ENCODE data around the gene C5orf46.
"Not testable (repeated sequence)": the region's sequence is repeated elsewhere in the genome, so short reads cannot be mapped to it uniquely, and the experiment has no call there.

Gene C5orf46

DNA sequence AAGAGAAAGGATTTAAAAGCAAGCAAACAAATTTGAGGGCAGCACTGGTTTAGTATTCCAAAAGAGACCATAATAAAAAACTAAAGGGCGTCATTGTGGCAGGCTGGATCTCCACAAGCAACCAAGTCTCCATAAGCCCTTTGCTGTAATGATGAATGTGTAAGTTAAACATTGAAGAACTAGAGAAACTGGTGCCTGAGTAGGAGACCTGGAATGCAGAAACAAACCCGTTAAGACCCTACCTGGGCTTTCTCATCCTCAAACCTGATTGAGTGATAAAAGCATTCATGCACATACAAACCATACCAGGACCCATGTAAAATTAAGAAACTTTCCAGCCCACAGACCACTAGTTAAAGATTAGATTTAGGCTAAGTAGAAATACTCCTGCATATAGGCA is 29.7 kb downstream of the C5orf46 start:
- Histone ChIP-seq H3K4me1 (ENCODE audit: control insufficient read depth in 5 of 5, insufficient read depth in 5 of 5, low read length in 5 of 5) (no peaks in the 10 kb centered on the region), H3K4me3 (ENCODE audit: low read depth in 1 of 5, low read length in 5 of 5) (no peak overlapping the region), H3K9ac (ENCODE audit: low read length in 5 of 5) (no peak overlapping the region), H3K27me3 (ENCODE audit: control insufficient read depth in 5 of 5, insufficient read depth in 4 of 5, low read length in 5 of 5) (no peaks in the 10 kb centered on the region), H3K9me3 (ENCODE audit: control insufficient read depth in 5 of 5, low read length in 5 of 5) (no peaks in the 10 kb centered on the region), H3K27ac (ENCODE audit: low read depth, low read length) (no peak overlapping the region), H3K36me3 (ENCODE audit: control insufficient read depth in 5 of 5, insufficient read depth in 5 of 5, low read length in 5 of 5) (no peaks in the 10 kb centered on the region)

DNA sequence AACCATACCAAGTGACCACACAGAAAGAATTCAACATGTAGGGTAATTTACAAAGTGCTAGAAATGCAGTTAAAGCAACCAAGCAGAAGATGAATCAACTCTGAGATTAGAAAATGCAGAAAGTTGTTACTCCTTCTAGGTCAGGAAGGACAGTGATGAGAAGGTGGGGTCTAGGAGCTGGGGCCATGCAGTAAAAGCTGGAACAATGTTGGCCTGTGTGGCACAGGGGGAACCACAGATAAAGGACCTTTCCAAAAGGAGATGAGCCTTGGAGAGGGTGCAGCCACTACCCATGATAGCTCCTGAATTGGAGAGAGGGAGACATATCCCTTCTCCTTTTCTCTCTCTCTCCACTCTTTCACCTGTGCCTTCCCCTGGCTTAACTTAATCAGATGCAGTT is 30.2 kb downstream of the C5orf46 start:
- Histone ChIP-seq H3K9me3 (ENCODE audit: control insufficient read depth in 5 of 5, low read length in 5 of 5) (no peaks in the 10 kb centered on the region), H3K27me3 (ENCODE audit: control insufficient read depth in 5 of 5, insufficient read depth in 4 of 5, low read length in 5 of 5) (no peaks in the 10 kb centered on the region), H3K36me3 (ENCODE audit: control insufficient read depth in 5 of 5, insufficient read depth in 5 of 5, low read length in 5 of 5) (no peaks in the 10 kb centered on the region), H3K27ac (ENCODE audit: low read depth, low read length) (no peak overlapping the region), H3K4me3 (ENCODE audit: low read depth in 1 of 5, low read length in 5 of 5) (no peak overlapping the region), H3K9ac (ENCODE audit: low read length in 5 of 5) (no peak overlapping the region), H3K4me1 (ENCODE audit: control insufficient read depth in 5 of 5, insufficient read depth in 5 of 5, low read length in 5 of 5) (no peaks in the 10 kb centered on the region)

DNA sequence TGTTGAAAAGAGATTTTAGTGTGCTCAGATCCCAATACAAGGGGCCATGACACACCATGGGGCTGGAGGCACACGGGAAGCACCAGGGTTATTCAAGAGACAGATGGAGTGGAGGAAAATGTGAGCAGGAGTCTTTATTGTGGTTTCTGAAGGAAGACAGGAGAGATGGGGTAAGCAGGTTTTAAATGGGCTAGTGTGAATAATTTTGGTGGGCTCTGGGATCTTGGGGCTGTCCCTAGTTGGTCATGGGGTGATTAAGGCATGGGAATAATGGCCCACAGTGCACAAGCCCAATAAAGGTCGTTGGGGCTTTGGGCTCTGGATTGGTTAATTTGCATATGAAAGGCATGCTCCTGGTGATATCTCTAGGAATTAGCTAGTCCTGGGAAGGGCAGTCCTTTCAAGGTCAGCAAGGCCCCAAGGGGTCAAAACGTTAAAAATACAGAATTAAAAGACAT is 31.4 kb downstream of the C5orf46 start:
- no peak overlapping the region for H3K9ac ChIP-seq (ENCODE audit: low read length in 5 of 5)
- no peaks in the 10 kb centered on the region for H3K36me3 ChIP-seq (ENCODE audit: control insufficient read depth in 5 of 5, insufficient read depth in 5 of 5, low read length in 5 of 5)
- no peaks in the 10 kb centered on the region for H3K9me3 ChIP-seq (ENCODE audit: control insufficient read depth in 5 of 5, low read length in 5 of 5)
- H3K4me1 ChIP-seq (ENCODE audit: control insufficient read depth in 5 of 5, insufficient read depth in 5 of 5, low read length in 5 of 5) = no peaks in the 10 kb centered on the region
- no peak overlapping the region for H3K27ac ChIP-seq (ENCODE audit: low read depth, low read length)
- H3K27me3 ChIP-seq (ENCODE audit: control insufficient read depth in 5 of 5, insufficient read depth in 4 of 5, low read length in 5 of 5) = no peaks in the 10 kb centered on the region
- H3K4me3 ChIP-seq (ENCODE audit: low read depth in 1 of 5, low read length in 5 of 5) = no peak overlapping the region

DNA sequence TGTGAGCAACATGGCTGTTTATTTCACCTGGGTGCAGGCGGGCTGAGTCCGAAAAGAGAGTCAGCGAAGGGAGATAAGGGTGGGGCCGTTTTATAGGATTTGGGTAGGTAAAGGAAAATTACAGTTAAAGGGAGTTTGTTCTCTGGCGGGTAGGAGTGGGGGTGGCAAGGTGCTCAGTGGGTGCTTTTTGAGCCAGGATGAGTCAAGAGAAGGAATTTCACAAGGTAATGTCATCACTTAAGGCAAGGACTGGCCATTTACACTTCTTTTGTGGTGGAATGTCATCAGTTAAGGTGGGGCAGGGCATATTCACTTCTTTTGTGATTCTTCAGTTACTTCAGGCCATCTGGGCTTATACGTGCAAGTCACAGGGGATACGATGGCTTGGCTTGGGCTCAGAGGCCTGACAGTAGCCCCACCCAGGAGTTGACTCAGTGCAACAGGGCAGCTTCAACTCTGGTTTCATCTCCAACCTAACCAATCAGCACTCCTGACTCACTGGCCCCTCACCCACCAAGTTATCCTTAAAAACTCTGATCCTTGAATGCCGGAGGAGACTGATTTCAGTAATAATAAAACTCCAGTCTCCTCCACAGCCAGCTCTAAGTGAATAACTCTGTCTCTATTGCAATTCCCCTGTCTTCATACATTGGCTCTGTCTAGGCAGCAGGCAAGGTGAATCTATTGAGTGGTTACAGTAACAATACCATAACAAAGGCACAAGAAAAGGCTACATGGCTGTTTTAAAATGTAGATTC is 32.0 kb downstream of the C5orf46 start:
- H3K9ac ChIP-seq (ENCODE audit: low read length in 5 of 5) = not testable (repeated sequence)

DNA sequence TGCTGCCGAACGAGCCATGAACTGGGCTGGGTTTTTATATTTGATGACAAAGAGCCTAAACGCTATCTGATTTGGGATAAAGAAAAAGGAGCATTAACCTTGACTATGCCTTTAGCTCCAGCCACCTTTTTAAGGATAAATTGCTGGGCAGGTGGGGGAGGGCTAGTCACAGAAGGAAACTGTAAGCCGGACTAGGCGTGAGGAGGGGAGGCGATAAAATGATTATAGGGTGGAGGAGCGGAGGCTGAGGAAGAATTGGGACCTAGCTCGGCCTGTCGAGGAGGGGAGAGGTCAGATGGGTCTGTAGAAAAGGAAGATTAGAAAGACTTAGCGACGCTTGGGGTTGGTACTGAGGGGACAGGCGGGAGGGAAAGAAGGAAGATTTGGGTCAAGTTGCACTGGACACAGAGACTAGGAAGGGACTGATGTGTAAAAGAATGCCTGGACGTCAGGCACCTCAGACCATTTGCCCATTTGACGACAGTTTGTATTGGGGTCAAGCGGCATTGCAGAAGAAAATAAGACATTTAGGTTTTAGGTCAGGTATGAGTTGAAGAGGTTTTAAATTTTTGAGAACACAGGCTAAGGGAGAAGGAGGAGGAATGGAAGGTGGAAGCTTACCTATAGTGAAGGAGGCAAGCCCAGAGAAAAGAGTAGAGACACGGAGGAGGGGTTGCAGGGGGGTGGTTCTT is 33.4 kb downstream of the C5orf46 start:
- H3K4me3 ChIP-seq (ENCODE audit: low read depth in 1 of 5, low read length in 5 of 5); H3K9ac ChIP-seq (ENCODE audit: low read length in 5 of 5); H3K36me3 ChIP-seq (ENCODE audit: control insufficient read depth in 5 of 5, insufficient read depth in 5 of 5, low read length in 5 of 5); H3K27me3 ChIP-seq (ENCODE audit: control insufficient read depth in 5 of 5, insufficient read depth in 4 of 5, low read length in 5 of 5); H3K4me1 ChIP-seq (ENCODE audit: control insufficient read depth in 5 of 5, insufficient read depth in 5 of 5, low read length in 5 of 5); H3K27ac ChIP-seq (ENCODE audit: low read depth, low read length); H3K9me3 ChIP-seq (ENCODE audit: control insufficient read depth in 5 of 5, low read length in 5 of 5): not testable (repeated sequence)

More for the DNA sequence above, 32.0 kb downstream of the C5orf46 start:
- H3K4me1 ChIP-seq (ENCODE audit: control insufficient read depth in 5 of 5, insufficient read depth in 5 of 5, low read length in 5 of 5); H3K27me3 ChIP-seq (ENCODE audit: control insufficient read depth in 5 of 5, insufficient read depth in 4 of 5, low read length in 5 of 5); H3K36me3 ChIP-seq (ENCODE audit: control insufficient read depth in 5 of 5, insufficient read depth in 5 of 5, low read length in 5 of 5); H3K9me3 ChIP-seq (ENCODE audit: control insufficient read depth in 5 of 5, low read length in 5 of 5); H3K27ac ChIP-seq (ENCODE audit: low read depth, low read length); H3K4me3 ChIP-seq (ENCODE audit: low read depth in 1 of 5, low read length in 5 of 5): not testable (repeated sequence)

DNA sequence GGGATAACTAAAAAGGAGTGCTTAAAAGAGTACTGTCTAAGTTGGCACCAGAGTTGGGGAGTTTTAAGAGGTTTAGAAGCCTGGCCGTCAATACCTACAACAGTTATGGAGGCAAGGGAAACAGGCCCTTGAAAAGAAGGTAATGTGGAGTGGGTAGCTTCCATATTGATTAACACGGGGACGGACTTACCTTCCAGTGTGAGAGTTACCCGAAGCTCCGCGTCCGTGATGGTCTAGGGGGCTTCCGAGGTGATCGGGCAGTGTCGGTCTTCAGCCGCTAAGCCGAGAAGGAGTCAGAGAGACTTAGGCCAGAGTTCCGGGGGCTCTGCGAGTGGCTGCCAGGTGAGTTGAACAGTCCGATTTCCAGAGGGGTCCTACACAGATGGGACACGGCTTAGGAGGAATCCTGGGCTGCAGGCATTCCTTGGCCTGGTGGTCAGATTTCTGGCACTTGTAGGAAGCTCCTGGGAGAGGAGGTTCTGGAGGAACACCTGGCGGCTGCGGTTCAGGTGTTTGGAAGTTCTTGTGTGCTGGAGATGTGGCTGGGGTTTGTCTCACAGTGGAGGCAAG is 34.3 kb downstream of the C5orf46 start:
- H3K36me3 ChIP-seq (ENCODE audit: control insufficient read depth in 5 of 5, insufficient read depth in 5 of 5, low read length in 5 of 5); H3K27ac ChIP-seq (ENCODE audit: low read depth, low read length); H3K9ac ChIP-seq (ENCODE audit: low read length in 5 of 5): not testable (repeated sequence)

DNA sequence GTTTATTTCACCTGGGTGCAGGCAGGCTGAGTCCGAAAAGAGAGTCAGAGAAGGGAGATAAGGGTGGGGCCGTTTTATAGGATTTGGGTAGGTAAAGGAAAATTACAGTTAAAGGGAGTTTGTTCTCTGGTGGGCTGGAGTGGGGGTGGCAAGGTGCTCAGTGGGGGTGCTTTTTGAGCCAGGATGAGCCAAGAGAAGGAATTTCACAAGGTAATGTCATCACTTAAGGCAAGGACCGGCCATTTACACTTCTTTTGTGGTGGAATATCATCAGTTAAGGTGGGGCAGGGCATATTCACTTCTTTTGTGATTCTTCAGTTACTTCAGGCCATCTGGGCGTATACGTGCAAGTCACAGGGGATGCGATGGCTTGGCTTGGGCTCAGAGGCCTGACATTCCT is 36.4 kb downstream of the C5orf46 start:
- not testable (repeated sequence) for H3K27ac ChIP-seq (ENCODE audit: low read depth, low read length); H3K9ac ChIP-seq (ENCODE audit: low read length in 5 of 5); H3K36me3 ChIP-seq (ENCODE audit: control insufficient read depth in 5 of 5, insufficient read depth in 5 of 5, low read length in 5 of 5); H3K4me1 ChIP-seq (ENCODE audit: control insufficient read depth in 5 of 5, insufficient read depth in 5 of 5, low read length in 5 of 5); H3K27me3 ChIP-seq (ENCODE audit: control insufficient read depth in 5 of 5, insufficient read depth in 4 of 5, low read length in 5 of 5); H3K4me3 ChIP-seq (ENCODE audit: low read depth in 1 of 5, low read length in 5 of 5); H3K9me3 ChIP-seq (ENCODE audit: control insufficient read depth in 5 of 5, low read length in 5 of 5)

More for the DNA sequence above, 34.3 kb downstream of the C5orf46 start:
- not testable (repeated sequence) for H3K27me3 ChIP-seq (ENCODE audit: control insufficient read depth in 5 of 5, insufficient read depth in 4 of 5, low read length in 5 of 5); H3K4me3 ChIP-seq (ENCODE audit: low read depth in 1 of 5, low read length in 5 of 5); H3K9me3 ChIP-seq (ENCODE audit: control insufficient read depth in 5 of 5, low read length in 5 of 5); H3K4me1 ChIP-seq (ENCODE audit: control insufficient read depth in 5 of 5, insufficient read depth in 5 of 5, low read length in 5 of 5)

DNA sequence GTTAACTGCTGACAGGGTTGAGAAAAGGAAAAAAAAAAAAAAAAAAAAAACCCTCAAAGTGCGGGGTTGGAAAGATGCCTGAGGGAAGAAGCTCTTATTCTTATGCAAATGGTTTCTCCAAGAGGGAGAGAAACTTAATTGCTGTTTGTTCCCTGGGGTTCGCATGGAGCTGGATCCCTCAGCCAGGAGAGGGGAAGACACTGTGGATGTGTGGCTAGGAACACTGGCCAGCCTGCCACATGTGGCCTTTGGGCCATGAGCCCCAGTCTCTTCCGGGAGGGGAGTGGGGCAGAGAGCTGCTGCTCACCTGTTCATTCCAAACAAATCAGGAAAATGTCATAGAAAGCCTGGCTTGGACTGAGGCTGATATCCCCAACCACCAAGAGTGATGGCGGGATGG is 37.2 kb downstream of the C5orf46 start:
- Histone ChIP-seq H3K27me3 (ENCODE audit: control insufficient read depth in 5 of 5, insufficient read depth in 4 of 5, low read length in 5 of 5) (peaks cover 0 to 3% (median 0%) of the 10 kb centered on the region in 5 donors), H3K9me3 (ENCODE audit: control insufficient read depth in 5 of 5, low read length in 5 of 5) (no peaks in the 10 kb centered on the region), H3K27ac (ENCODE audit: low read depth, low read length) (no peak overlapping the region), H3K4me3 (ENCODE audit: low read depth in 1 of 5, low read length in 5 of 5) (no peak overlapping the region), H3K36me3 (ENCODE audit: control insufficient read depth in 5 of 5, insufficient read depth in 5 of 5, low read length in 5 of 5) (no peaks in the 10 kb centered on the region), H3K9ac (ENCODE audit: low read length in 5 of 5) (no peak overlapping the region), H3K4me1 (ENCODE audit: control insufficient read depth in 5 of 5, insufficient read depth in 5 of 5, low read length in 5 of 5) (no peaks in the 10 kb centered on the region)

DNA sequence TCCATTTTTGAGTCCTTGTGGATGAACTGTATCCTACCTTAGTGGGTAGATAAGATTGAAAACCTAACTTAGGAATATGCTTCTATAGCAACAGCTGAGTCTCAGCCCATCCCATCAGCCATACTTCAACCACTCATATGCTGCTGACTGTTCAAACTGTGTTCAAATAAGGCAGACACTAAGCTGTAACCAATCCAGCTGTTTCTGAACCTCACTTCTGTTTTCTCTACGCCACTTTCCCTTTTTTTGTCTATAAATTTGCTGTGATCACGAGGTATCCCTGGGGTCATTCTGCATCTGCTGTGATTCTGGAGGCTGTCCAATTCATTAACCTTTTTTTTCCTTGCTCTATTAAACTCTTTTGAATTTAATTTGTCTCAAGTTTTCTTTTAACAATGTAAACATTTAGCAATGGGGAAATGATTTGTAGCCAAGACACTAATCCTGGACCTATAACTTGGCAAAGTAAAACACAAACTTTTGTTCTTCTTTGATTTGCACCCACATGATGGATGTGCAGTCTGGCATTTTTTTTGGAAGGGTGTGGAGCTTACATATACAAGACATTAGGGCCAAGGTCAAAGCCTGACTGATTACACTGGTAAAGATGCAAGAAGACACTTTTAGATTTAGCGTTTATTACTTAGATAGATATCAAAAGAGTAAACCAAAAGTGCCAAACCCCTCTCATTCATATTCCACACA is 42.7 kb downstream of the C5orf46 start:
- Histone ChIP-seq H3K9me3 (ENCODE audit: control insufficient read depth in 5 of 5, low read length in 5 of 5) (no peaks in the 10 kb centered on the region), H3K27me3 (ENCODE audit: control insufficient read depth in 5 of 5, insufficient read depth in 4 of 5, low read length in 5 of 5) (peaks cover 0 to 3% (median 0%) of the 10 kb centered on the region in 5 donors), H3K4me3 (ENCODE audit: low read depth in 1 of 5, low read length in 5 of 5) (no peak overlapping the region), H3K27ac (ENCODE audit: low read depth, low read length) (no peak overlapping the region), H3K4me1 (ENCODE audit: control insufficient read depth in 5 of 5, insufficient read depth in 5 of 5, low read length in 5 of 5) (no peaks in the 10 kb centered on the region), H3K36me3 (ENCODE audit: control insufficient read depth in 5 of 5, insufficient read depth in 5 of 5, low read length in 5 of 5) (no peaks in the 10 kb centered on the region), H3K9ac (ENCODE audit: low read length in 5 of 5) (no peak overlapping the region)

DNA sequence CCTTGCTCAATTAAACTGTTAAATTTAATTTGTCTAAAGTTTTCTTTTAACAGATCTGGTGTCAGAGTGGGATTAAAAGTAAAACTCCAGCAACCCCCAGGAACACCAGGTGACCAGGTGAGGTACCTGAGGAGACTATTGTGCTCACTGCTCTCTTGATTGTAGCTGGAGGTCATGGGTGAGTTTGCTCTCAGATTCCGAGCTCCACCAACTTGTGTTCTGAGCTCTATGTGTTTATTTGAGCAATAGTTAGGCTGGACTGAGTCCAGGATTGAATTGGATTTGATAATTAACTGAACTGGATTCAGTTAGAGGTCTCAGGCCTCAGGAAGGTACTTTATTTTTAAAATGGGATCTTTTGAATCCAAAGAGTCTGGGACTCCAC is 45.7 kb downstream of the C5orf46 start:
- Histone ChIP-seq H3K4me3 (ENCODE audit: low read depth in 1 of 5, low read length in 5 of 5) (no peak overlapping the region), H3K27me3 (ENCODE audit: control insufficient read depth in 5 of 5, insufficient read depth in 4 of 5, low read length in 5 of 5) (peaks cover 0 to 3% (median 0%) of the 10 kb centered on the region in 5 donors), H3K27ac (ENCODE audit: low read depth, low read length) (no peak overlapping the region)

More for the DNA sequence above, 45.7 kb downstream of the C5orf46 start:
- H3K4me1 ChIP-seq (ENCODE audit: control insufficient read depth in 5 of 5, insufficient read depth in 5 of 5, low read length in 5 of 5) = no peaks in the 10 kb centered on the region
- H3K9ac ChIP-seq (ENCODE audit: low read length in 5 of 5) = no peak overlapping the region
- H3K36me3 ChIP-seq (ENCODE audit: control insufficient read depth in 5 of 5, insufficient read depth in 5 of 5, low read length in 5 of 5) = no peaks in the 10 kb centered on the region
- no peaks in the 10 kb centered on the region for H3K9me3 ChIP-seq (ENCODE audit: control insufficient read depth in 5 of 5, low read length in 5 of 5)
